GM23338 (cell line): ENCODE measurements around the gene PACS2.

ENCODE experiments used
- CTCF ChIP-seq, 2 experiments: fragments of 200-600 bp in 1 of 2; sonication (generic) in 1 of 2; conservative IDR thresholded peaks; 2 replicates each; pipeline versions ENCODE4 v1.5.1 to v1.6.1; 2016 to 2017; ENCODE audit warnings: antibody characterized with exemption in 2 of 2, low read depth in 2 of 2, mild to moderate bottlenecking in 2 of 2, moderate library complexity in 1 of 2
- EZH2 ChIP-seq: fragments of 200-600 bp; sonication (generic); IDR thresholded peaks from one replicate; pipeline ENCODE4 v1.8.0; 2017; ENCODE audit warnings: antibody characterized with exemption, mild to moderate bottlenecking, low read depth; ENCODE audit not compliant: unreplicated experiment
- POLR2AphosphoS5 ChIP-seq: IDR thresholded peaks from 2 replicates; pipeline ENCODE4 v1.6.1; 2016; ENCODE audit warnings: antibody characterized with exemption, low read depth
- REST ChIP-seq: IDR thresholded peaks from one replicate; pipeline ENCODE4 v1.6.1; 2018; ENCODE audit warnings: antibody characterized with exemption; ENCODE audit not compliant: unreplicated experiment
- ZNF114 ChIP-seq: fragments of 250-450 bp; sonication (Bioruptor Pico); IDR thresholded peaks from 2 replicates; pipeline ENCODE4 v1.5.0; 2020; ENCODE audit warnings: mild to moderate bottlenecking, moderate library complexity
- ZNF331 ChIP-seq: fragments of 250-450 bp; sonication (Bioruptor Pico); IDR thresholded peaks from 2 replicates; pipeline ENCODE4 v1.5.0; 2020; ENCODE audit warnings: low read depth, mild to moderate bottlenecking, moderate library complexity

- TF ChIP-seq CTCF (conservative IDR thresholded peaks at IDR 0.05; ENCODE audit: low read depth in 2 of 2) (no peak), EZH2 (no peak), ZNF331 (no peak), ZNF114 (no peak), REST (no peak), POLR2AphosphoS5 (no peak)
Measured at GRCh38 chr14:105427936-105428485, 113.5 kb downstream of the PACS2 start.
